ENCODE results near the gene DNAJC13.

Gene DNAJC13

DNA sequence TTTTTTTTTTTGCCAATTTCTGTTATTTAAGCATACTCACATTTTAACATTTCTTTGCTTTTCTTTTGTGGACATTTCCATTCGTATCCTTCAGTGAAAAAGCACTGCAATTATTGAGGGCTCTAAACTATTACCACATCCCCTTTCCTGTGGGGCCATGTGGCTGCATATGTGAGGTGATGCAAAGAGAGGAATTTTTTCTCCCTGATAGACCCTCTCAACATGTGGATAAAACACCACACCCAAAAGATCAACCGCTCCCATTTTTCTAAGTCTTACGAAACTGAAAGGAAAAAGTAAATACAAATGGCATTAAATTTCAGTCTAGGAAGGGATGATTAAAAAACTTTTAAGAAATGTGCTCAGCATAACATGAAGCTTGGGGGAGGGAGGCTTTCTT, 68.8 kb downstream of the DNAJC13 start:
- DNase-seq (ENCODE audit: low read depth) = no peak

DNA sequence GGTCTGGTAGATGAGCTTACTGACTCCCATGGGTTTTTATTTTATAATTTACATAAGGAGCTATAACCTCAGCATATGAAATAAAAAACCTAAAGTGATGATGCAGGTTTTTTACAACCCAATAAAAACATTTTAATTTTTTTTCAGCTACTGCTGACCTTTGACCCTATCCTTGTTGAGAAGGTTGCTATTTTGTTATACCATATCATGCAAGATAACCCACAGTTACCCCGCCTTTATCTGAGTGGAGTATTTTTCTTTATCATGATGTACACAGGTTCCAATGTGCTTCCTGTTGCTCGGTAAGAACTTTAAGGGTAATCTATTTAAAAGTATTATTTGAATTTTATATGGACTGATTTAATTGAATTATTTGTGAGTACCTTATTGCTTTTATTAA, 70.8 kb downstream of the DNAJC13 start:
- DNase-seq (ENCODE audit: low read depth) = no peak

DNA sequence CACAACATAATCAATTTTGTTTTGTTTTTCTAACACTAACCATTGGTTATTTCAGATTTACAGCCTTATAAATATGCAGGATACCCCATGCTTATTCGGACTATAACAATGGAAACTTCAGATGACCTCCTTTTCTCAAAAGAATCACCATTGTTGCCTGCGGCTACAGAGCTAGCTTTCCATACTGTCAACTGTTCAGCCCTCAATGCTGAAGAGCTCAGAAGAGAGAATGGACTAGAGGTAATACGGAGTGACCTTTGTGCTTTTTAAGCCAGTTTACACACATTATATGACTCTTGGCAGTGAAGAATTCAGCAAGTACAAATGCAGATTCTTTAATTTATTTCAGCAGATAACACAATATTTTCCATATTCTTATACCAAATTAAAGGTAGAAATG, 81.8 kb downstream of the DNAJC13 start:
- DNase-seq (ENCODE audit: low read depth) = no peak

DNA sequence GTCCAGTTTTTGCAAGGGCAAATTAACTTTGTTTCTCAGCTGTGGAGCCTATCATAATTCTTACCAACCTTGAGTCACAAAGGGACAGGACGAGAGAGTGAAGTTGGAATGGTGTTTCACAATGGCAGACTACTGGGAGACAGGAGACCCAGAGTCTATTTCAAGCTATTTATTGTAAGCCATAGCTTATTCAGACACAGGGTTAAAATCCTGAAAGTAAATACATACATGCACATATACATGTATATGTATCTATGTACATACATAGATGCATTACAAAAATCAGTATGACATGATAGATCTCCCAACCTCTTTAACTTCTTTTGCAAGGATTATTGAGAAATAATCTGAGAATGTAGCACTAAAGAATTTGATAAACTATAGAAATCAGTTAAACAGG, 86.3 kb downstream of the DNAJC13 start:
- no peak for DNase-seq (ENCODE audit: low read depth)

DNA sequence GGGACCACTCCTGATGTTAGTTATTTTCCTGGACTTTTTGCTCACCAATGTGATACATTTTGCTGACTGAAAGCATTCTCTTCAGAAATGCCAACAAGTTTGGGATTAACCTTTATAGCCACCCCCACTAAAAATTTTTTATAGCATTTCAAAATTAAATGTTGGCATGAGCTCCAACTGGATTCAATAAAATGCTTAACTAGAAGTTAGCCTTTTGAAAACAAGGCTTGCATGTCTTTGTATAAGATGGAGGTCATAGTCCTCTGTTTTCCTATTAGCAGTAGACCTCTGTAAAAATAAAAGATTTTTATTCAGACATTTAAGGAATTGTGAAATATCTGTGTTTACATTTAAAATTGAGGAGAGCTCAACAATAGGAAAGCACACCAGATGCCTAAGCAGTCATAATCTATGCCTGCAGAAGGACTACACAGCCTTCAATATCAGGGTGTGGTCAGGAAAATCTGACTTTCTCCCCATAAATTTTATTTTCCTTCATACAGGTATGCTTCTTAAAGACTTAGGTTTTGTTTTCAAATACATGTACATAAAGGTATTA, 87.2 kb downstream of the DNAJC13 start:
- DNase-seq (ENCODE audit: low read depth) = no peak

DNA sequence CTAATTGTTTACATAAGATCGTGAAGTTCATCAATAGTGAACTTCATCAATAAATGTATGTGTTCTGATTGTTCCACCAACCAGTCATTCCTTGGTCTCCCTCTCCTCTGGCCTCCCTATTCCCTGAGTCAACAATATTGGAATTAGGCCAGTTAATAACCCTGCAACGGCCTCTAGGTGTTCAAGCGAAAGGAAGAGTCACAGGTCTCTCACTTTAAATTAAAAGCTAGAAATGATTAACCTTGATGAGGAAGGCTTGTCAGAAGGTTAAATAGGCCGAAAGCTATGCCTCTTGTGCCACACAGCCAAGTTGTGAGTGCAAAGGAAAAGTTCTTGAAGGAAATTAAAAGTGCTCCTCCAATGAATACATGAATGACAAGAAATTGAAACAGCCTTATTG, 90.4 kb downstream of the DNAJC13 start:
- DNase-seq (ENCODE audit: low read depth) = no peak

DNA sequence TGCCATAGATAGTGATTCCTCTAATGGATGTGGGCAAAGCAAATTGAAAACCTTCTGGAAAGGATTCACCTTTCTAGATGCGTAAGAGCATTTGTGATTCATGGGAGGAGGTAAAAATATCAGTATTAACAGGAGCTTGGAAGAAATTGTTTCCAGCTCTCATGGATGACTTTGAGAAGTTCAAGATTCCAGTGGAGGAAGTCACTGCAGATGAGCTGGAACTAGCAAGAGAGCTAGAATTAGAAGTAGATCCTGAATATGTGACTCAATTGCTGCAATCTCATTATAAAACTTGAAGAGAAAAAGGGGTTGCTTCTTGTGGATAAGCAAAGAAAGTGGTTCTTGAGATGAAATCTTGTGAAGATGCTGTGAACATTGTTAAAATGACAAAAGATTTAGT, 91.8 kb downstream of the DNAJC13 start:
- DNase-seq (ENCODE audit: low read depth) = no peak

DNA sequence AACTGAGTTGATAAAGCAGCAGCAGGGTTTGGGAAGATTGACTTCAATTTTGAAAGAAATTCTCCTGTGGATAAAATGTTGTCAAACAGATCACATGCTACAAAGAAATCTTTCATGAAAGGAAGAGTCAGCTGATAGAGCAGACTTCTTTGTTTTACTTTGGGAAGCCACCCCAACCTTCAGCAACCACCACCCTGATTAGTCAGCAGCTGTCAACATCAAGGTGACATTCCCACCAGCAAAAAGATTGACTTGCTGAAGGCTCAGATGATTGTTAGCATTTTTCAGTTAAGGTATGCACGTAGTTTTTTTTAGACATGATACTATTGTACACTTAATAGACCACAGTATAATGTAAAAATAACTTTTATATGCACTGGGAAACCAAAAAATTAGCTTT, 92.2 kb downstream of the DNAJC13 start:
- DNase-seq (ENCODE audit: low read depth) = no peak

DNA sequence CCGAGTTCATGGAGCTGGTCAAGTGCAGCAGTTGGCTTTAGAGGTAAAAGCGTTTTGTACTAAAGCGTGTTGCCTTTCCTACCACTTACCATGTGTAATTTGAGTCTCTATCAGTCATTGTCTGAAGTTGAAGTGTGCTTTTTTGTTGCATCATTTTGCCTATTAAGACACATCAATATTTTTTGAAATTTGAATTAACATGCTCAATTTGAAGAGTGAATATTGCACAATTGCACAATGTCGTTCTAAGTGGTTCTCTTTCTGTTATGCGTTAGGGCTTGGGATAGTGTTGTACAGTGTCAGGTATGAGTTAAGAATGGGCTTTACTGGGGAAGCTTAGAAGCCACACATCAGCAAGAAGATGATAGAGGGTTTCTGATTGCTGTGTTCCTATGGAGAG, 95.8 kb downstream of the DNAJC13 start:
- DNase-seq (ENCODE audit: low read depth) = no peak

DNA sequence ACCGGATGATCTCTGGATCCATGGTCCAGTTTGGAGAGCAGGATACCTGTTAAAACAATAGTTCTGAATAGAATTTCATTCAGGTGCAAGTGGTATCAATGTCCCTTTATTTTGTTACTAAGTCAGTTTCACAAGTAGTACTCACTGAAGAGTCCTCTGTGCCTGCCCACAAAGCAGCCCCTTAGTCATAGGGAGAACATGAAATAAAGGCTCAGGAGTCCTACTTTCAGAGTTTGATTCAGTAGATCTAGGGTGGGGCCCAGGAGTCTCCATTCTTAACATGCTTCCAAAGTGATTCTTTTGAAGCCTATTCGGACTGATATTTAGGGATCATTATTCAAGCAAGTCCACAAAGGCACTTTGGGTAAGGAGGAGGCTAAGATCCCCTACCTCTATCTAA, 100.0 kb downstream of the DNAJC13 start:
- no peak for DNase-seq (ENCODE audit: low read depth)

DNA sequence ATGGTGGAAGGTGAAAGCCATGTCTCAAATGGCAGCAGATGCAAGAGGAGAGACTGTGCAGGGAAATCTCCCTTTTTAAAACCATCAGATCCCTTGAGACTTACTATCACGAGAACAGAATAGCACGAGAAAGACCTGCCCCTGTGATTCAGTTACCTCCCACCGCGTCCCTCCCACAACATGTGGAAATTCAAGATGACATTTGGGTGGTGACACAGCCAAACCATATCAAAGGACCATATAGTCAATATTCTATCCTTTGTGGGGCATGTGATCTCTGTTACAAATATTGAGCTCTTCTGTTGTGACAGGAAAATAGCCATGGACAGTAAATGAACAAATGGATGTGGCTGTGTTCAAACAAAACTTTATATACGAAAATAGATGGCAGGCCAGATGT, 102.6 kb downstream of the DNAJC13 start:
- no peak for DNase-seq (ENCODE audit: low read depth)

DNA sequence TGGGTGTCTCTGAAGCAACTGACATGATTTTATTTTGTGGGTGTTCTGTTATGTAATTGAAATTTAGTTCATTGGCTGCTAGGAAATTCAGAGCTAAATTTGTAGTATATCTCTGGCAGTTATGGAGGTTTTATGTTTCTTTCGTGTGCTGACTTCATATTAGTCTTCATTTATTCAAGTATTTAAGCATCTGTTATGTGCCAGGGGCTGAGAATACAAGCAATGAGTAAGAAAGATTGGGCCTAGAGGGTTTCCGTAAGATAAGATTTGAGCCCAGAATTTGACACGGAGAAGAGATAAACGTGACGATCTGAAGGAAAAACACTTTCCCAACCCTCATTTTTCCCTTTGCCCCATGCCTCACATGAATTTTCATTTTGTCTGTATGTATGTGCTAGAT, 104.6 kb downstream of the DNAJC13 start:
- DNase-seq (ENCODE audit: low read depth) = no peak

DNA sequence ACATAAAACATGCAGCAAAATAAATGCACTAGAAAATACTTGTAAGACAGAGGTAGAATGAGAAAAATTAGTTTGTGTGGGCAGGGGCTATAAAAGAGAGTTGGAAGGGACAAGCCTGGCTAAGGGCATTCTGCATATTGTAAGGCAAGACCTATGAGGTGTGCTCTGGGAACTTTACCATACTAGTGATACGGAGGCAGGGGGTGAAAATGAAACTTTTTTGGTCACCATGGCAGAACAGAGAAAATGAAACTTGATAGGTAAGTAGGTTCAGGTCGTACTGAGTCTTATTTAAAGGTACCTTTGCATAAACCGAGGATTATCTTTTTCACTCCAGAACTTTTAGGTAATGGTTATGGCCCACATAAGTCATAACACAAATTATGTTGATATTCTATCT, 105.1 kb downstream of the DNAJC13 start:
- no peak for DNase-seq (ENCODE audit: low read depth)

DNA sequence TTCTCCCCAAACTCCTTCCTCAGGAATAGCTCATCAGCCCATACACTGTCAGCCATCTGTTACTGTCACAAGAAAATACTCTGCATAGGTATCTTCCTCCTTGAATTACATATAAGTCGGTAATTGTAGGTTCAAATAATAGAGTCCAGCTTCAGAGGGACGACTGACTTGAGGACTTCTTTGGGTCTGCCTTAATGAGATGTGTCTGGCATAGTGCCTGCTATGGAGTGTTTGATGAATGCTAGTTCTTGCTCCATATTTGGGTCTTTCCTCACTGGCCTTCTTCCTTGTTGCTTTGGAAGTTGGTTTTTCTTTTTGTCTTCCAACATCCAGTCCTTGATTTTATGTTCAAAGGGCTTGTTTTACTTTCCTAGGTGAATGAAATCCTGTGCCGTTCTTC, 113.3 kb downstream of the DNAJC13 start:
- no peak for DNase-seq (ENCODE audit: low read depth)

DNA sequence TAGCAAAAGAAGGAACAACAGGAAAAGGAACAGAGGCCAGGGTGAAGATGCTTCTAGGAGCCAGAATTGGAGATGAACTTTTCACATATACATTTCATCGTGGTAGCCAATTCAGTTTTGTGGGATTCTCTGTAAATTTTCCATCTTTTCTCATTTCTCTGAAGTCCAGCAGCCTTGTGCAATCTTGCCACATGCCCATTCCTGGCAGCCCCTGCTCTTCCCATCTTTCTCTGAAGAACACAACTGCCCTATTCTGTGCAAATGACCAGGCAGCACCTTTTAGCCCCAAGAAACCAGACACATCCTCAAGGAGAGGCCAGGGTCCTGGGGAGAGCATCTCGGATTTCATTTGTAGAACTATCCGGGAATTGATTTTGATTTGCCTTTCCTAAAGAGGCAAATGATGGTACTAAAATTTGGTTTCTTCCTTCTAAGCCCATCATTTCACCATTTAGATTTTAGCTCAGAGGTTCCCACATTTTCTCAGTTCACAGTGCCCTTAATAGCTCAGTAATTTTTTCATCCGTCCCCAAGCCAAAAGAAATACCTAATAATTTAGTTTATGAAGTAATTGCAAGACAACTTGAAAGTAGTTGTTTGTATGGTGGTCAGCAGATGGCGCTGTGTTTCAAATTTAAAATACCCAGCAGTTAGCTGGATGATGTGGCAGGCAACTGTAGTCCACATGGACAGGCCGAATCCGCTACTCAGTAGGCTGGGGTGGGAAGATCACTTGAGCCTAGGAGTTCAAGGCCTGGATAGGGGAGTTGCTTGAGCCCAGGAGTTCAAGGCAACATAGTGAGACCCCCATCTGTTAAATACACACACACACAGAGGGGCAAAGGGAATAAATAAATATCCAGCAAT, 118.5 kb downstream of the DNAJC13 start:
- DNase-seq (ENCODE audit: low read depth) = no peak

DNA sequence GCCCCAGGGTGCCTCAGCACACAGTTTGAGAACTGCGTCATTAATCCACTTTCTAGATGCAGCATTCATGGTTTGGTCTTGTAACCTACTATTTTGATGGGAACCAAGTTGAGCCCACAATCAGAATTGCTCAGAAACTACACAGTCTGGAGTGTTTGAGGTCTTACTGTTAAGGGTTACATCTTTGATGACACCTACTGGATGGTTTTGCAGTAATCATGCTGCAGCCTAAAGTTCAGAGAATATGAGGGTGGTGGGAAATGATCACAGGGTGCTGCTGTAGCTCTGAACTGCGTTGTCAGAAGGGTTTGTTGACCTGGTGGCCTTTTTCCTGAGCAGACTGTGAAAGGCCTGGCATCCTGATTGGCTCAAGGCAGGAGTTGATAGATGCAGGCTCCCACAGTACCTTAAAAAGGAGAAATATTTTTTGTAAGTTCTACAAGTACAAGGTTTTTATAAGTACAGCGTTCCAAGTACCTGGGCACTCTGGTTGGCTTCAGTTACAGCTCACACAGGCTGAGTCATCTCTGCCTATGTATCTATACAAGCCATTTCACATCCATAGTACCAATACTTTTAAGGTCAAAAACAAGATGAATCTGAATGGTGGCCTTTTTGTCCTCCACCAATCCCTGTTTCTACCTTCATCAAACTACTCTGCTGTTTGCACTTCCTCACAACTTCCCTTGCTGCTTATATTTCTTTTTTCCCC, 119.3 kb downstream of the DNAJC13 start:
- no peak for DNase-seq (ENCODE audit: low read depth)

DNA sequence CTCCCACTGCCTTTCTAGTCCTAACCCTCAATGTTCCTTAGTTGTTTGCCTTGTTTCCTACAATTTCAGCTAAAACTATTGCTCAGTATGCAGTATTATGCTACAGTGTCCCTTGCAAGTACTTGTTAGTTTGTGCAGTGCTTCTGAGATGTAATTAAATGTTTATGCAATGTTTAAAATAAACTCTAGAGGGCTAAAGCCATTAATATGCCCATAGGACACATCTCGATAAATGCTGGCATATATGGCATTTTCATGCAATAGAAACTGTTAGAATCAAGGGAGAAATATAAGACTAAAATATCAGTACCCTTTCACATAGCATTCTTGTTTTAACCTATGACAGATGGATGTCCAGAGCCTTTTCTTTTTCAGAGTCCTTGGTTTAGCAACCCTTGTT, 120.0 kb downstream of the DNAJC13 start:
- DNase-seq (ENCODE audit: low read depth) = no peak

DNA sequence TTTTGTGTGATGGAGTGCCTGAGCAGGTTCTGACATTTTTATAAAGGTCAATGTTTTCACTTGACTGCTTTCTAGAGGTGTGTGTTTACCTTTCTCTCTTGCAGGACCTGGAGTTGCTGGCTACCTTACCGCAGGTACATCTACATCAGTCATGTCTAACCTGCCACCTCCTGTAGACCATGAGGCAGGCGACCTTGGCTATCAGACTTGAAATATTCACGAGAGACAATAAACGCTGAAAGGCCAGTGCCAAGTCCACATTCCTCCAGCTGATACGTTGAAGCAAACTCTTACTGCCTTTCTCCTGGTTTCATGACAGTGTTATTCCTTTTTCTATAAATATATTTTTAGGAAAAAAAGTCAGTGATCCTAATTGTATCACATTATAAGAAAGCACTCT, 120.8 kb downstream of the DNAJC13 start:
- no peak for DNase-seq (ENCODE audit: low read depth)

DNA sequence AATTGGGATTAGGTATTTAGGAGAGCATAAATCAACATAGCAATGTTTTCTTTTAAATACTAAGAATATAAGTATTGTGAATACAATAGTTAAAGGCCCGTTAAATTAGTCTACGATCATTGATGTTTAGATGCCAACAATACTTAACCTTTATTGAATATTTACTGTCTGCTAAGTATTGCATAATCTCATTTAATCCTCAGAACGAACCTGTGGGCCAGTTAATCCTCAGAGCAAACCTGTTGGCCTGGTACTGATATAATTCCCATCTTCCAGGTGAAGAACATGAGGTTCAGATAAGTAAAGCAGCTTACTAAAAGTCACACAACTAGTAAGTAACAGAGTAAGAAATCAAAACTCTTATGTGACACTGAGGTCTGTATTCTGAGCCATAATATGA, 122.4 kb downstream of the DNAJC13 start:
- DNase-seq (ENCODE audit: low read depth) = no peak

DNA sequence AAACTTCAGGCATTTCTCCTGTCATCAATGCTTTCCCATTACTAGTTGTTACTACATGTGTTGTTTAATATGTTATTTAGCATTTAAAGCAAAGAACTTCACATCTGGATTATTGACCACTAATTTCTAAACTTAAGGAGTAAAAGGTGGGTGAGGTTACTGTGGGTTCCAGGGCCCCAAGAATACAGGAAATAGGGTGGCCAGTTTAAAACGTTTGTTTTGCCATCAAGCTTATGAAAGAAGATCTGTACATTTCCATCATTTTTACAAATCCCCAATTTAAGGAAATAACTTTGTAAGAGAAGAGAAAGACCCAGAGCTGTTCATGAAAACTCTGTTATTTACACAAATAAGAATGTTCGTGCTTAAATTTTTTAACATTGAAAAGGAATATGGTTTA, 125.3 kb downstream of the DNAJC13 start:
- no peak for DNase-seq (ENCODE audit: low read depth)

DNA sequence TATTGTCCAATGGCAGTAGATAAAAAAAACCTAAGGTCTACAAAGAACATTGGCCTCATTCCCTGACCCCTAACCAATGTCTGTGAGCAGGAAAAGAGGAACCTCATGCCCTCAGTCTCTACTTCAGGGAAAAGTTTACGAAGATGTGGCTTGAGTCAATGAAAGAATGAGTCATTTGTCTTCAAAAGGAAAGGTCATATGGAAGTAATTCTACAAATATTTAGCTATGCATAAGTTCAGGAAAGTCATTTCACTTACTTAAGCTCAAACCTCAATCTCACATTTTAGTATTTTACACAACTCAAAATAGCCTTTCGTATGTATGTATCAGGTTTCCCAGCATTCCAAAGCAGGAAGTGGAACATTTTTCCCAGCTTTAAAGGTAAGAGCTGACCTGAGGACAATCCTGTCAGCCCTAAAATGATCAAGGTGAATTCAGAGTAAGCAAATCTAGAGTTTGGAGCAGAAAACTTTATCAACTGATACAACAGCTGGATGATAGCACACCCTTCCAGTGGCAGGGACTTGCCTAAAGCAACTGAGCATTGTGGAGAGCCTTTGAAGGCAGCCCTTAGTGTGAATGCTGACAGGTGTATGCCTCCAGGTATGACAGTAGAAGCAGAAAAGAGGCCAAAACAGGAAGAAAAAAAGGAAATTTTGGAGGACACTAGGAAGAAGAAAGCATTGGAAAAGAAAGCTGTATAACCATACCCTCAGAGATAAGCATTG, 125.9 kb downstream of the DNAJC13 start:
- no peak for DNase-seq (ENCODE audit: low read depth)

DNA sequence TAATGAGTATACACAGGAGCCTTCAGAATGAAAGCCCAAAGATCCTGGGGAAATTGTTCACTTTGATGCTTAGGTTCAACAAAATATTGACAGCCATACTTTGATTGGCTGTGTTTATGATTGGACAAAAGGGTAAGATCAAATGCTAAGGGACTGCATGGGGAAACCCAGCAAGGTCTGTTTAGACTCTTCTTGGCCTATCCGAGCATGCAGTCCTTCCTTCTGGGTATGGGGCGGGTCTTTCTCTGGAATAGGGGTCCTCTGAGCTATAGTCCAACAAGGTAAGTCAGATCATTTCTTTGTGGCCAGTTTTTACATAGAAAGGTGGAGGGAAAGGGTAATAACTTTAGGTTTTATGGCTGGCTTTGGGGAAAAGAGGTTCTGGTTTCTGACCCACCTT, 126.8 kb downstream of the DNAJC13 start:
- DNase-seq (ENCODE audit: low read depth) = no peak

DNA sequence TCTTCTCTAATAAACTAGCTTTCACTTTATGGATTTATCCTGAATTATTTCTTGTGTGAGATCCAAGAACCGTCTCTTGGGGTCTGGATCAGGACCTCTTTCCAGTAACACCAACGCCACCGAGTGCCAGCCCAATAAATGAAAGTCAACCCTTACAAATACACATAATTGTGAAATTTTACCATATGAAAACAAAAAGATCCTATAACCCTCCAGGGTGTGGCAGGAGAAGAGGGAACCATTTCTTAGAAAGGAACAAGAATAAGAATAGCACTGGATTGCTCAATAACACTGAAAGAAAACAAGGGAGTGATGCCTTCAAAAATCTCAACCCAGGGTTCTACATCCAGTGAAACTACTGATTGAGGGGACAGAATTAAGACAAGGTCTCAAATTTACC, 128.2 kb downstream of the DNAJC13 start:
- DNase-seq (ENCODE audit: low read depth) = no peak
